ENCODE data around the gene SH2D3A. TPM values are rescaled to one million over a fixed set of nuclear protein-coding genes. Genes with fewer than 3 reads are reported as not detected.

SH2D3A gene
- total RNA-seq, 2 donors from 2014 or later, result 10.7 to 16.4 TPM

DNA sequence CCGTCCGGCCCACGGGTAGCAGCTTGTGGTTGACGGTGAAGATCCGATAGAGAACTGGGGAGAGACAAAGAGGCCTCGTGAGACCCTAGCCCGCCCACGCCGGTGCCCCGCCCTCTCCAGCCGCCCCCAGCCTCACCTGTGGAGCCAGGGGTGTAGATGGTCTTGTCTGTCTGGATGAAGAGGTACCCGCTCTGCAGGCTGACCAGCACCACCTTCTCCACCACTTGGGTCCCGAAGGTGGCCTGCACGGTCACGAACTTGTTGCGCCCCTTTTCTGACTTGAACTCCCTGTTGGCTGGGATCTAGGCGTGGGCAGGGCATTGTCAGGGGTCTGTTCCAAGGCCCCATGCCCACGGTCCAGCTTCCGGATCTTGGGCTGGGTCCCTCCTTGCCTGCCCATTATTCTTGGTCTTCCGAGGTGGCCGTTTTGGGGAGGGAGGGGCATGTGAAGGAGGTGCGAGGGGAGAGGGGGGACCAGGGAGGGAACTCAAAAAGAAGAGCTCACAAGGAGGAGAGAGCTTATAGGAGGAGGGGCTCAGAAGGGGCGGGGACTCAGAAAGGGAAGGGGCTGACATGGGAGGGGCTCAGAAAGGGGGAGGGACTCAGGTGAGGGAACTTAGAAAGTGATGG is 49.0 kb downstream of the SH2D3A start:
- WGBS, 2 experiments (ENCODE audit: insufficient coverage in 1 of 2, insufficient read length in 1 of 2), result 91 to 93% methylated on average over 13 to 23 of the region's 23 CpGs
- Mint-ChIP-seq H3K4me3 (no peak overlapping the region), H3K27ac (no peak overlapping the region), H3K27me3 (ENCODE audit: insufficient read depth) (peaks cover 5% of the 10 kb centered on the region), H3K4me1 (peaks cover 3% of the 10 kb centered on the region), H3K36me3 (ENCODE audit: low read depth) (no peaks in the 10 kb centered on the region), H3K9me3 (peaks cover 10% of the 10 kb centered on the region)
- Histone ChIP-seq H3K4me1 (ENCODE audit: control insufficient read depth, insufficient read depth, low read length) (no peaks in the 10 kb centered on the region), H3K36me3 (ENCODE audit: control insufficient read depth, insufficient read depth, low read length) (no peaks in the 10 kb centered on the region), H3K9ac (ENCODE audit: extremely low read depth, low read length, poor library complexity, severe bottlenecking) (no peak overlapping the region), H3K27me3 (ENCODE audit: control insufficient read depth, insufficient read depth, low read length, poor library complexity, severe bottlenecking) (no peaks in the 10 kb centered on the region), H3K9me3 (ENCODE audit: control insufficient read depth, low read length) (peaks cover 5% of the 10 kb centered on the region), H3K4me3 (ENCODE audit: low read length) (no peak overlapping the region), H3K27ac (ENCODE audit: low read depth, low read length) (no peak overlapping the region)
- DNase-seq, result peak; percentile 72
- TF ChIP-seq, protein P1, sequence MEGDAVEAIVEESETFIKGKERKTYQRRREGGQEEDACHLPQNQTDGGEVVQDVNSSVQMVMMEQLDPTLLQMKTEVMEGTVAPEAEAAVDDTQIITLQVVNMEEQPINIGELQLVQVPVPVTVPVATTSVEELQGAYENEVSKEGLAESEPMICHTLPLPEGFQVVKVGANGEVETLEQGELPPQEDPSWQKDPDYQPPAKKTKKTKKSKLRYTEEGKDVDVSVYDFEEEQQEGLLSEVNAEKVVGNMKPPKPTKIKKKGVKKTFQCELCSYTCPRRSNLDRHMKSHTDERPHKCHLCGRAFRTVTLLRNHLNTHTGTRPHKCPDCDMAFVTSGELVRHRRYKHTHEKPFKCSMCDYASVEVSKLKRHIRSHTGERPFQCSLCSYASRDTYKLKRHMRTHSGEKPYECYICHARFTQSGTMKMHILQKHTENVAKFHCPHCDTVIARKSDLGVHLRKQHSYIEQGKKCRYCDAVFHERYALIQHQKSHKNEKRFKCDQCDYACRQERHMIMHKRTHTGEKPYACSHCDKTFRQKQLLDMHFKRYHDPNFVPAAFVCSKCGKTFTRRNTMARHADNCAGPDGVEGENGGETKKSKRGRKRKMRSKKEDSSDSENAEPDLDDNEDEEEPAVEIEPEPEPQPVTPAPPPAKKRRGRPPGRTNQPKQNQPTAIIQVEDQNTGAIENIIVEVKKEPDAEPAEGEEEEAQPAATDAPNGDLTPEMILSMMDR (conservative IDR thresholded peaks at IDR 0.05), result no peak

DNA sequence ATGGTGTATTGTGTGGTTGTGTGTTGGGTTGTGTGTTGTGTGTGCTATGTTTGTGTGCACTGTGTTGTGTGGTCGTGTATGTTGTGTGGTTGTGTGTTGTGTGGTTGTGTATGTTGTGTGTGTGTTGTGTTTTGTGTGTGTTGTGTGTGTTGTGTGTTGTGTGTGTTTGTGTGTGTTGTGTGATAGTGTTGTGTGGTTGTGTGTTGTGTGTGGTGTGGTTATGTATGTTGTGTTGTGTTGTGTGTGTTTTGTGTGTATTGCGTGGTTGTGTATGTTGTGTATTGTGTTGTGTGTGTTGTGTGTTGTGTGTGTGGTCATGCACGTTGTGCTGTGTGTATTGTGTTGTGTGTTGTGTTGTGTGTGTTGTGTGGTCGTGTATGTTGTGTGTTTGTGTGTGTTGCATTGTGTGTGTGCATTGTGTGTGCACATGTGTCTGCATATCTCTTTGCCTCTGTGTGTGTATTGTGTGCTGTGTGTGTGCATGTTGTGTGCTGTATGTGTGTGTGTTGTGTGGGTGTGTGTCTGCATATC is 49.7 kb downstream of the SH2D3A start:
- H3K9me3 Mint-ChIP-seq, result peaks cover 10% of the 10 kb centered on the region
- no peak overlapping the region for H3K27ac Mint-ChIP-seq
- no peaks in the 10 kb centered on the region for H3K36me3 Mint-ChIP-seq (ENCODE audit: low read depth)
- no peak overlapping the region for H3K4me3 ChIP-seq (ENCODE audit: low read length)
- no peak overlapping the region for H3K27ac ChIP-seq (ENCODE audit: low read depth, low read length)
- H3K4me1 Mint-ChIP-seq, result no peaks in the 10 kb centered on the region
- no peaks in the 10 kb centered on the region for H3K27me3 ChIP-seq (ENCODE audit: control insufficient read depth, insufficient read depth, low read length, poor library complexity, severe bottlenecking)
- H3K27me3 Mint-ChIP-seq (ENCODE audit: insufficient read depth), result peaks cover 7% of the 10 kb centered on the region
- no peak overlapping the region for H3K4me3 Mint-ChIP-seq
- no peak for DNase-seq
- H3K36me3 ChIP-seq (ENCODE audit: control insufficient read depth, insufficient read depth, low read length), result no peaks in the 10 kb centered on the region
- TF ChIP-seq, protein P1 (conservative IDR thresholded peaks at IDR 0.05), result no peak
- no peak overlapping the region for H3K9ac ChIP-seq (ENCODE audit: extremely low read depth, low read length, poor library complexity, severe bottlenecking)
- H3K9me3 ChIP-seq (ENCODE audit: control insufficient read depth, low read length), result peaks cover 5% of the 10 kb centered on the region
- H3K4me1 ChIP-seq (ENCODE audit: control insufficient read depth, insufficient read depth, low read length), result no peaks in the 10 kb centered on the region
- 80% methylated on average over 4 of the region's 4 CpGs; no CpG with 5 or more reads in 1 of the 2 experiments for WGBS, 2 experiments (ENCODE audit: insufficient coverage in 1 of 2, insufficient read length in 1 of 2)

DNA sequence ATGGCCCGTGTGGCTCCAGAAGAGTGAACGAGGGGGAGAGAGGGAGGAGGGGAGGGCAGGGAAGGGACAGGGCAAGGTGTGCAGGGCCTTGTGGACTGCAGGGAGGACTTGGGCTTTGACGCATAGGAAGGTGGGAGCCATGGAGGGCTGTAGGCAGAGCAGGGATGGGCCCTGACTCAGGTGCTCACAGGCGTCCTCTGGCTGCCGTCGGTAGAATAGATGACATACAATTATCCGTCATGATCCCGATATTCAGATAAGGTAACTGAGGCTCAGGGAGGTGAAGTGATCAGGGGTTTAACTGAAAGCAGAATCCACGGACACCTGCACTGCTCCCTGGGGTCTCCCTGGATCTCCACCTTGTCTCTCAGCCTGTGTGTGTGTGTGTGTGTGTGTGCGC is 50.2 kb downstream of the SH2D3A start:
- Histone ChIP-seq H3K4me3 (ENCODE audit: low read length) (no peak overlapping the region), H3K9ac (ENCODE audit: extremely low read depth, low read length, poor library complexity, severe bottlenecking) (no peak overlapping the region), H3K36me3 (ENCODE audit: control insufficient read depth, insufficient read depth, low read length) (no peaks in the 10 kb centered on the region), H3K4me1 (ENCODE audit: control insufficient read depth, insufficient read depth, low read length) (no peaks in the 10 kb centered on the region), H3K9me3 (ENCODE audit: control insufficient read depth, low read length) (peaks cover 5% of the 10 kb centered on the region), H3K27ac (ENCODE audit: low read depth, low read length) (no peak overlapping the region), H3K27me3 (ENCODE audit: control insufficient read depth, insufficient read depth, low read length, poor library complexity, severe bottlenecking) (no peaks in the 10 kb centered on the region)
- TF ChIP-seq, protein P1 (conservative IDR thresholded peaks at IDR 0.05), result peak; percentile 54
- peak; percentile 52 for DNase-seq
- Mint-ChIP-seq H3K4me3 (no peak overlapping the region), H3K36me3 (ENCODE audit: low read depth) (no peaks in the 10 kb centered on the region), H3K9me3 (peaks cover 10% of the 10 kb centered on the region), H3K4me1 (no peaks in the 10 kb centered on the region), H3K27me3 (ENCODE audit: insufficient read depth) (peaks cover 11% of the 10 kb centered on the region), H3K27ac (no peak overlapping the region)
- WGBS, 2 experiments (ENCODE audit: insufficient coverage in 1 of 2, insufficient read length in 1 of 2), result 53 to 82% methylated on average over 3 to 10 of the region's 10 CpGs
